ENCODE data around the gene C1orf232.

C1orf232 gene

DNA sequence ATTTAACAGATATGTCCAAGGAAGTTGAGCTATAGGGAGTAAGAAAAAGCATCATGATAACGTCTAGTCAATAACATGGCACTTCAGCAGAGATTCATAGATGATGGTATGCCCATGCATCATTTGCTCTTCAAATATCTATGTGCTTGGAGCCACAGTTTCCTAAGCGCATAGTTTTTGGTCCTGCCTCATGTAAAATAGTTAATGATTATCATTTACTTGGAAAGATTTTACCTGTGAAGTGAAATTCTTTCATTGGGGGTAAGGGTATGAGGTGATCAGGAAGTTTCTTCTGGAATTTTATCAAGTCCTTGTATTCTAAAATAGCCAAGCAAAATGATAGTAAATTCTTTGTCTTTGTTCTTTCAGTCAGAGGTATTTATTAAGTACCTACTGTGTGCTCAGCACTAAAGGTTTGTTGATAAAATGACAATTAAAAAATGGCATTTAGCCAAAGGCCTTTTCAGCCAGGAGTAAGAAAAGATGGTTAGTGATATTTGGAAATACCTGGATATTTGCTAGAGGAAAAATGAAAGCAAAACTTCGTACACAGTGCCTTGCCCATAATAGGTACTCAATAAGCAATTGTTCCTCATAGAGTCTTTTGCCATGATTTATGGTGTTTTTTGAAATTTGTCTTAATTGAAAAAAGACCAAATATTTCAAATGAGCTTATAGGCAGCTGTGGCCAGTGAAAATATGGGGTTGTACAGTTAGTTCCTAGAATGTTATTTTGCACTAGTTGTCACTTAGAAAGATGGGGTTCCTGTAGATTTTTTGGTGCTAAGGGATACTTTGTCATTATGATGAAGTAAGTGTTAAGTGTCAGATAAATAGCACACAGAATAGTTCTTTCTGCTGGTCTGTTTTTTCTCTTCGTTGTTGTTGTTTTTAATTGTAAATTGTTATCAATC, 44.1 kb downstream of the C1orf232 start:
- DNase-seq, result no peak

GRCh38 chr1:26122988-26123973, 45.5 kb downstream of the C1orf232 start:
- ATAC-seq (peak; percentile 83), DNase-seq (no peak)

More for the DNA sequence above, 44.1 kb downstream of the C1orf232 start:
- ATAC-seq, result no peak

DNA sequence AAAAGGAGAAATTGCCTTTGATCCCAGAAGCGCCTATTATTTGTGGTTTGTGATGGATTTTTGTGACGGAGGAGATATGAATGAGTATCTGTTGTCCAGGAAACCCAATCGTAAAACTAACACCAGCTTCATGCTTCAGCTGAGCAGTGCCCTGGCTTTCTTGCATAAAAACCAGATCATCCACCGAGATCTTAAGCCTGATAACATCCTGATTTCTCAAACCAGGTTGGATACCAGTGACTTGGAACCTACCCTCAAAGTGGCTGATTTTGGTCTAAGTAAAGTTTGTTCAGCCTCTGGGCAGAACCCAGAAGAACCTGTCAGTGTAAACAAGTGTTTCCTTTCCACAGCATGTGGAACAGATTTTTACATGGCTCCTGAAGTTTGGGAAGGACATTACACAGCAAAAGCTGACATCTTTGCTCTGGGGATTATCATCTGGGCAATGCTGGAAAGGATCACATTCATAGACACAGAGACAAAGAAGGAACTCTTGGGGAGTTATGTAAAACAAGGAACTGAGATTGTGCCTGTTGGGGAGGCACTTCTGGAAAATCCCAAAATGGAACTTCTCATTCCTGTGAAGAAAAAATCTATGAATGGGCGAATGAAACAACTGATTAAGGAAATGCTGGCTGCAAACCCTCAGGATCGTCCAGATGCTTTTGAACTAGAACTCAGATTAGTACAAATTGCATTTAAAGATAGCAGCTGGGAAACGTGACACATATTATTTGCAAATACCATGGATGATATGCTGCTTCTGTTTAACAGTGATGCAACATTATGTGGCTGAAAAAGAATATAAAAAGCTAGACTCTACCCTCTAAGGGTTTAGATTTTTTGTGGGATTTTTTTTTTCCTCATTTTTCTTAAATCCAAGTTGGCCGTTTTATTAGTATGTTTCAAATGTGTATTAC, 46.6 kb downstream of the C1orf232 start:
- no peak for ATAC-seq

DNA sequence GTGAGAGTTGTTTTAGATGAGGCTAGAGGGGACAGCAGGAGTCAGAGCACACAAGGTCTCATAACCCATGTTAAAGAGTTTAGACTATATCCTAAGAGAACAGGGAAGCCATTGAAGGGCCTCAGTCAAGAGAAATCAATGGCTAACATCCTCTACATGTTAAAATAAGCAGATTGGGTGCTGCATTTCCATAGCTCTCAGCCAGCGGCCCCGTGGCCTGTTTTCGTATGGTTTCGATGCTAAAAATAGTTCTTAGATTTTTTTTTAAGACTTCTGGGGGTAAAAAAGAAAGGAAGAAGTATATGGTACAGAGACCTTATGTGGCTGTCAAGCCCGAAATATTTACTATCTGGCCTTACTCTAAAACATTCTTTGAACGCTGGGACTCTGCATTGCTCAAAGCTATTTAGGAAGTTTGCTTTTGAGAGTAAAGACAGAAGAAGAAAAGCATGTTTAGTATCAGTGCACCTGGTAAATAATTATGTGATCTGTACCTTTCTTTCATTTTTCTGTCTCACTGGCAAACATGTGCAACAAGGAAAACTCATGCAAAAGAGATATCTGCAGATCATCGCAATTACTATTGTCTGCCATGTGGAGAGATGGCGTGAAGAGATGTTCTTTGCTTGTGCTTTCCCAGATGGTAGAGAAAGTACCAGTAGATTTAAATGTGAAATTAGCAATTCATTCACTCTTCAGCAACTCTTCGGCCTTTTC, 48.7 kb downstream of the C1orf232 start:
- DNase-seq, result no peak
- no peak for ATAC-seq

More for the DNA sequence above, 46.6 kb downstream of the C1orf232 start:
- no peak for DNase-seq

DNA sequence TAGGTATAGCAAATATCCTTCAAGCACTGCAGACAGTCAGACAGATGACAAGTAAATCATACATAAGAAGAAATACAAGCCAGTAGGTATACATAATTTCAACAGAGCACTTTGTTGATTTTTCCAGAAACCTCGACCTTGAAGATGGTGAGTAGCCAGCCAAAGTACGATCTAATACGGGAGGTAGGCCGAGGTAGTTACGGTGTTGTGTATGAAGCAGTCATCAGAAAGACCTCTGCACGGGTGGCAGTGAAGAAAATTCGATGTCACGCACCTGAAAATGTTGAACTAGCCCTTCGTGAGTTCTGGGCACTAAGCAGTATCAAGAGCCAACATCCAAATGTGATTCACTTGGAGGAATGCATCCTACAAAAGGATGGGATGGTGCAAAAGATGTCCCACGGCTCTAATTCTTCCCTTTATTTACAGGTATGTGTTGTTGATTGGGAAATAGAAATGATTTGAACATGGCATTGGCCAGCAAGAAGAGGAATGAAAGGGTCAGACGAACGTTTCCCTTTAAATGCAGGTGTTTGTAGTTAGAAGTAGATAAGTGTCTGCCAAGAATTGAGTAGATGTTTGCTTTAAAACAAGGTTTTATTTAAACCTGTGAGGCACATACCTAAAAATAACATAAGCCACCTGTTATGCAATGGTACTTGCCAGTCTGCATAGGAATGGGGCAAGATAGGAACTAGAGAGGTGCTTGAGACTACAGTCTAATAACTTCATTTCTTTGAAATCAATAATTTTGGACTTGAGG, 54.4 kb downstream of the C1orf232 start:
- ATAC-seq, result no peak

More for the DNA sequence above, 54.4 kb downstream of the C1orf232 start:
- no peak for DNase-seq

Data from stimulated activated naive CD8-positive, alpha-beta T cell treated with anti-CD3 and anti-CD28 coated beads, Interleukin-15, Interleukin-2, amounts not matched to agents 100 U/mL and 50 U/mL, for 24 hours (primary cell).